Lower lobe of right lung (tissue), 2 donors: Measurements from ENCODE around the gene SPANXN2. TPM values are rescaled to one million over a fixed set of nuclear protein-coding genes. Genes with fewer than 3 reads are reported as not detected.

Experiments used
- ATAC-seq, 2 donors: fragments of 200-7000 bp; cut with Tn5 transposase; one replicate each; pipeline ENCODE4 v1.9.1; 2020 to 2022; ENCODE audit warnings: mild to moderate bottlenecking in 2 of 2, moderate library complexity in 2 of 2
- DNase-seq: peaks from one replicate; pipeline ENCODE4 v3.0.0-alpha.2; 2020
- H3K27ac ChIP-seq: fragments of 200-600 bp; one replicate; pipeline ENCODE4 v1.8.0; 2022
- H3K27me3 ChIP-seq: fragments of 200-600 bp; one replicate; pipeline ENCODE4 v1.8.0; 2022; ENCODE audit warnings: low read depth
- H3K36me3 ChIP-seq: fragments of 200-600 bp; one replicate; pipeline ENCODE4 v1.8.0; 2022; ENCODE audit warnings: mild to moderate bottlenecking
- H3K4me1 ChIP-seq: fragments of 200-600 bp; one replicate; pipeline ENCODE4 v1.8.0; 2022
- H3K4me3 ChIP-seq: fragments of 200-600 bp; one replicate; pipeline ENCODE4 v1.8.0; 2022; ENCODE audit warnings: mild to moderate bottlenecking
- H3K9me3 ChIP-seq: fragments of 200-600 bp; one replicate; pipeline ENCODE4 v1.8.0; 2022
- CTCF ChIP-seq: fragments of 200-600 bp; IDR thresholded peaks from one replicate; pipeline ENCODE4 v1.8.0; 2022; ENCODE audit warnings: antibody characterized with exemption, mild to moderate bottlenecking
- intact Hi-C: fragments of 100-400 bp; cut with DNase I; formaldehyde crosslinking; loops from one replicate; pipeline ENCODE4 v1.11.0; 2022
- total RNA-seq: library from RNA; stranded (reverse); fragmentation: NEBNext Ultra II Directional; extraction: Animal tissue kit (Norgen Biotek cat#: 25700); gene quantifications from one replicate; pipeline ENCODE4 v1.2.1, GENCODE V29; 2021
- donor health status: DM: no; HTN: yes; CAD: no; lungs with severe emphysema.

The SPANXN2 gene
- total RNA-seq, 1 donor from 2014 or later, result not detected

GRCh38 chrX:143664302-143664701 lies 56.2 kb downstream of the SPANXN2 start:
- Histone ChIP-seq H3K4me3 (no peak overlapping the region), H3K36me3 (no peaks in the 10 kb centered on the region), H3K27me3 (no peaks in the 10 kb centered on the region), H3K27ac (no peak overlapping the region), H3K4me1 (no peaks in the 10 kb centered on the region), H3K9me3 (no peaks in the 10 kb centered on the region)
- DNase-seq (no peak), ATAC-seq (no peak)
- intact Hi-C loops, result no loop called here
- TF ChIP-seq CTCF, result peak; percentile 35

- Histone ChIP-seq H3K27ac (no peak overlapping the region), H3K4me3 (no peak overlapping the region), H3K9me3 (no peaks in the 10 kb centered on the region), H3K4me1 (no peaks in the 10 kb centered on the region), H3K27me3 (no peaks in the 10 kb centered on the region), H3K36me3 (no peaks in the 10 kb centered on the region)
- TF ChIP-seq CTCF, result no peak
- ATAC-seq, result no peak
- intact Hi-C loops, result no loop called here
- DNase-seq, result no peak
Observed at GRCh38 chrX:143663755-143664154, 56.8 kb downstream of the SPANXN2 start.

Other genes starting within 250 kb of the SPANXN2 start
- gene SPANXN3, start 203.3 kb downstream of the SPANXN2 start, total RNA-seq, result not detected
- 0.74 TPM for gene SLITRK4, start 84.7 kb downstream of the SPANXN2 start, total RNA-seq
- not detected for gene UBE2NL, start 163.3 kb upstream of the SPANXN2 start, total RNA-seq